ENCODE data around the gene PCBP1.

PCBP1 gene

DNA sequence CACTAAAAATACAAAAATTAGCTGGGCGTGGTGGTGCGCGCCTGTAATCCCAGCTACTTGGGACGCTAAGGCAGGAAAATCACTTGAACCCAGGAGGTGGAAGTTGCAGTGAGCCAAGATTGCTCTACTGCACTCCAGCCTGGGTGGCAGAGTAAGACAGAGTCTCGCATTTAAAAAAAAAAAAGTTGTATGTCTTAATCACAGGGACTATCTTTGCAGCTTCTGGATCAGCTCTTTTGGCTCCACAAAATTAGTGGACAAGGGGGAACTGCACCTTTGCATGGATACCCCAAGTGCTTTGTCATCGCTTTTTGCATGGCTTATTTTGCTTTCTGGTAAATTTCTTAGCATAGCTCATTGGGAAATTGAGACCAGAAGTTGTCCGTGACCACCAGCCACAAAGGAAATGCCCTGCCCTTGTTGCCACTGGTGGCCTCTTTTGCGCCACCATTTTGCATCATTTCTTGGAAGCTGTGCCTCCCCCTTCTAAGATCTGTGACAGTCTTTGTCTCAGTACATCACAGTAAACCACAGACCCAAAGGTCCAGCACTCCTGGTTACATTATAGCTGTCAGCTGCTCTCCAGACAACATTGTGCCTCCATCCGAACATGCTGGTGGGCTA, 43.9 kb upstream of the PCBP1 start:
- TF ChIP-seq FOXM1 (IDR thresholded peaks at IDR 0.05; ENCODE audit: borderline replicate concordance, low read depth) (no peak), YY1 (IDR thresholded peaks at IDR 0.05; ENCODE audit: low read depth) (no peak), TCF12 (IDR thresholded peaks at IDR 0.05; ENCODE audit: low read depth) (no peak), TAF1 (IDR thresholded peaks at IDR 0.05; ENCODE audit: low read depth) (no peak), NFIC (IDR thresholded peaks at IDR 0.05) (no peak), RAD21 (IDR thresholded peaks at IDR 0.05; ENCODE audit: low read depth) (no peak), EP300 (IDR thresholded peaks at IDR 0.05; ENCODE audit: borderline replicate concordance) (no peak)
- TF ChIP-seq, protein P1, sequence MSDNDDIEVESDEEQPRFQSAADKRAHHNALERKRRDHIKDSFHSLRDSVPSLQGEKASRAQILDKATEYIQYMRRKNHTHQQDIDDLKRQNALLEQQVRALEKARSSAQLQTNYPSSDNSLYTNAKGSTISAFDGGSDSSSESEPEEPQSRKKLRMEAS (IDR thresholded peaks at IDR 0.05): no peak
- TF ChIP-seq, protein P2, sequence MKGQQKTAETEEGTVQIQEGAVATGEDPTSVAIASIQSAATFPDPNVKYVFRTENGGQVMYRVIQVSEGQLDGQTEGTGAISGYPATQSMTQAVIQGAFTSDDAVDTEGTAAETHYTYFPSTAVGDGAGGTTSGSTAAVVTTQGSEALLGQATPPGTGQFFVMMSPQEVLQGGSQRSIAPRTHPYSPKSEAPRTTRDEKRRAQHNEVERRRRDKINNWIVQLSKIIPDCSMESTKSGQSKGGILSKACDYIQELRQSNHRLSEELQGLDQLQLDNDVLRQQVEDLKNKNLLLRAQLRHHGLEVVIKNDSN (IDR thresholded peaks at IDR 0.05): no peak
- TF ChIP-seq, protein P3, sequence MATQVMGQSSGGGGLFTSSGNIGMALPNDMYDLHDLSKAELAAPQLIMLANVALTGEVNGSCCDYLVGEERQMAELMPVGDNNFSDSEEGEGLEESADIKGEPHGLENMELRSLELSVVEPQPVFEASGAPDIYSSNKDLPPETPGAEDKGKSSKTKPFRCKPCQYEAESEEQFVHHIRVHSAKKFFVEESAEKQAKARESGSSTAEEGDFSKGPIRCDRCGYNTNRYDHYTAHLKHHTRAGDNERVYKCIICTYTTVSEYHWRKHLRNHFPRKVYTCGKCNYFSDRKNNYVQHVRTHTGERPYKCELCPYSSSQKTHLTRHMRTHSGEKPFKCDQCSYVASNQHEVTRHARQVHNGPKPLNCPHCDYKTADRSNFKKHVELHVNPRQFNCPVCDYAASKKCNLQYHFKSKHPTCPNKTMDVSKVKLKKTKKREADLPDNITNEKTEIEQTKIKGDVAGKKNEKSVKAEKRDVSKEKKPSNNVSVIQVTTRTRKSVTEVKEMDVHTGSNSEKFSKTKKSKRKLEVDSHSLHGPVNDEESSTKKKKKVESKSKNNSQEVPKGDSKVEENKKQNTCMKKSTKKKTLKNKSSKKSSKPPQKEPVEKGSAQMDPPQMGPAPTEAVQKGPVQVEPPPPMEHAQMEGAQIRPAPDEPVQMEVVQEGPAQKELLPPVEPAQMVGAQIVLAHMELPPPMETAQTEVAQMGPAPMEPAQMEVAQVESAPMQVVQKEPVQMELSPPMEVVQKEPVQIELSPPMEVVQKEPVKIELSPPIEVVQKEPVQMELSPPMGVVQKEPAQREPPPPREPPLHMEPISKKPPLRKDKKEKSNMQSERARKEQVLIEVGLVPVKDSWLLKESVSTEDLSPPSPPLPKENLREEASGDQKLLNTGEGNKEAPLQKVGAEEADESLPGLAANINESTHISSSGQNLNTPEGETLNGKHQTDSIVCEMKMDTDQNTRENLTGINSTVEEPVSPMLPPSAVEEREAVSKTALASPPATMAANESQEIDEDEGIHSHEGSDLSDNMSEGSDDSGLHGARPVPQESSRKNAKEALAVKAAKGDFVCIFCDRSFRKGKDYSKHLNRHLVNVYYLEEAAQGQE (IDR thresholded peaks at IDR 0.05; ENCODE audit: low read depth): no peak

DNA sequence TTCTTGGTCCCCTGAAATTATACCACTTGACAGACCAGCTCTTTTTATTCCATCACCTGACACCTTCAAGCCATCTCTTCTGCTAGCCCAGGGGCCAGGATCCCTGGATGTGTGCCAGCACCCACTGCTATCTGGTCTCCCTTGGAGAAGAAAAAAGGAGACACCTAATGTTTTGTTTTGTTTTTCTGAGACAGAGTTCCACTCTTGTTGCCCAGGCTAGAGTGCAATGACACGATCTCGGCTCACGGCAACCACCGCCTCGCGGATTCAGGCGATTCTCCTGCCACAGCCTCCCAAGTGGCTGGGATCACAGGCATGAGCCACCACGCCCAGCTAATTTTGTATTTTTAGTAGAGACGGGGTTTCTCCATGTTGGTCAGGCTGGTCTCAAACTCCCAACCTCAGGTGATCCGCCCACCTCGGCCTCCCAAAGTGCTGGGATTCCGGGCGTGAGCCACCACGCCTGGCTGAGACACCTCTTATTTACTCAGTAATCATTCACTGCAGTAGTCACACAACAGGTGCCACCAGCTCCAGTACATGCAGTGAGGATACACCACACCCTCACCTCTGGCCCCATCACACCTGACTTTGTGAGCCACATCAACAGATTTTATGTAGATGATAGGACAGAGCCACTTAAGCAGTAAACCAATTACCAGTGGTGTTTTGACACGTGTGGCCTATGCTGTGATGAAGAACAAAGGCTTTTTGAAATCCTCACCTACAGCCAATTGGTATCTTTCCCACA, 42.8 kb upstream of the PCBP1 start:
- TF ChIP-seq, protein P1 (IDR thresholded peaks at IDR 0.05): no peak
- TF ChIP-seq TAF1 (IDR thresholded peaks at IDR 0.05; ENCODE audit: low read depth) (no peak), CEBPB (IDR thresholded peaks at IDR 0.05) (no peak), TCF12 (IDR thresholded peaks at IDR 0.05; ENCODE audit: low read depth) (no peak), EP300 (IDR thresholded peaks at IDR 0.05; ENCODE audit: borderline replicate concordance) (no peak), RAD21 (IDR thresholded peaks at IDR 0.05; ENCODE audit: low read depth) (no peak), TEAD4 (IDR thresholded peaks at IDR 0.05) (no peak), EGR1 (IDR thresholded peaks at IDR 0.05) (no peak), NFIC (IDR thresholded peaks at IDR 0.05) (no peak), YY1 (IDR thresholded peaks at IDR 0.05; ENCODE audit: low read depth) (no peak), CREB1 (IDR thresholded peaks at IDR 0.05; ENCODE audit: low read depth) (no peak), FOXM1 (IDR thresholded peaks at IDR 0.05; ENCODE audit: borderline replicate concordance, low read depth) (no peak), ZBTB7A (IDR thresholded peaks at IDR 0.05; ENCODE audit: low read depth) (no peak)
- TF ChIP-seq, protein P2 (IDR thresholded peaks at IDR 0.05): no peak
- TF ChIP-seq, protein P3 (IDR thresholded peaks at IDR 0.05; ENCODE audit: low read depth): no peak

DNA sequence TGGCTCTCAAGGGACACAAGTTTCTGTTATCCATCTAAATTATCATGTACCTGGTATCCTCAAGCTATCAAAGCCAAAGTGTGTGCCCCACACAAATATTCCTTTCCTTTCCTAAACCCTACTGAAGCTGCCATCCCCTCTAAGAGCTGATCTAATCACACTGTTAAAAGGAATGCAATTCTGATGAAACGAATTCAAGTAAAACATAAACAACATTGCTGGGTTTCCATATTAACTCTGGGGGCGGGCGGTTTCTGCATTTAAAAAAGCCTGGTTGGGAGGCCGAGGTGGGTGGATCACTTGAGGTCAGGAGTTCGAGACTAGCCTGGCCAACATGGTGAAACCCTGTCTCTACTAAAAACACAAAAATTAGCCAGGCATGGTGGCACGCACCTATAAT, 41.9 kb upstream of the PCBP1 start:
- TF ChIP-seq EP300 (IDR thresholded peaks at IDR 0.05; ENCODE audit: borderline replicate concordance): no peak
- TF ChIP-seq CEBPB (IDR thresholded peaks at IDR 0.05): no peak
- TF ChIP-seq TCF12 (IDR thresholded peaks at IDR 0.05; ENCODE audit: low read depth): no peak
- TF ChIP-seq NFIC (IDR thresholded peaks at IDR 0.05): no peak
- TF ChIP-seq, protein P2 (IDR thresholded peaks at IDR 0.05): no peak
- no peak for TF ChIP-seq YY1 (IDR thresholded peaks at IDR 0.05; ENCODE audit: low read depth)
- no peak for TF ChIP-seq TEAD4 (IDR thresholded peaks at IDR 0.05)
- no peak for TF ChIP-seq RAD21 (IDR thresholded peaks at IDR 0.05; ENCODE audit: low read depth)
- TF ChIP-seq TAF1 (IDR thresholded peaks at IDR 0.05; ENCODE audit: low read depth): no peak
- TF ChIP-seq, protein P3 (IDR thresholded peaks at IDR 0.05; ENCODE audit: low read depth): no peak
- TF ChIP-seq, protein P1 (IDR thresholded peaks at IDR 0.05): no peak
- TF ChIP-seq EGR1 (IDR thresholded peaks at IDR 0.05): no peak
- no peak for TF ChIP-seq CREB1 (IDR thresholded peaks at IDR 0.05; ENCODE audit: low read depth)
- TF ChIP-seq FOXM1 (IDR thresholded peaks at IDR 0.05; ENCODE audit: borderline replicate concordance, low read depth): no peak
- no peak for TF ChIP-seq ZBTB7A (IDR thresholded peaks at IDR 0.05; ENCODE audit: low read depth)
